ENCODE data around the gene FAM221B. TPM values are rescaled to one million over a fixed set of nuclear protein-coding genes. Genes with fewer than 3 reads are reported as not detected.

Gene FAM221B
- total RNA-seq, 1 donor: not detected

DNA sequence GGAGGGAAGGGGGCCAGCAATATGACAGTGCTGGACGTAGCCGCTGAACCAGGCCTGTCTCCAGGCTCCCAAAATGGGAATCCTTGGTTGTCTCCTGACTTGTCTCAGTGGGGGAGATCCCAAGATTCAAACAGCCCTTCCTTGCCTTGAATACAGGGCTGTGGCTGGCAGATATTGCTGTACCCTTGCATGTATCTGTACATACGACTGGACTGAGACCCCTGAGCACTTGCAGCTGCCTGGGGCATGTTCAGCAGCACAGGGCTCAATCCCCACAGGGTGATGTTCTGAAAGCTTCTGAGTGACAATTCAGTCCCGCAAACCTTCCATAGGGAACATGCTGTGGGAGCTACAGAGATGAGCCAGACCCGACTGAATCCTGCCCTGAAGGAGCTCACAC lies 28.4 kb upstream of the FAM221B start:
- Histone ChIP-seq H3K4me3 (ENCODE audit: low read length) (no peak overlapping the region), H3K9me3 (ENCODE audit: low read depth, low read length) (no peaks in the 10 kb centered on the region), H3K4me1 (ENCODE audit: insufficient read depth, low read length) (no peaks in the 10 kb centered on the region), H3K27me3 (ENCODE audit: insufficient read depth, low read length) (peaks cover 6% of the 10 kb centered on the region)

GRCh38 chr9:35856206-35856605 lies 27.7 kb upstream of the FAM221B start:
- peaks cover 11% of the 10 kb centered on the region for H3K27me3 ChIP-seq (ENCODE audit: insufficient read depth, low read length)
- no peaks in the 10 kb centered on the region for H3K9me3 ChIP-seq (ENCODE audit: low read depth, low read length)
- no peak overlapping the region for H3K4me3 ChIP-seq (ENCODE audit: low read length)
- no peaks in the 10 kb centered on the region for H3K4me1 ChIP-seq (ENCODE audit: insufficient read depth, low read length)

DNA sequence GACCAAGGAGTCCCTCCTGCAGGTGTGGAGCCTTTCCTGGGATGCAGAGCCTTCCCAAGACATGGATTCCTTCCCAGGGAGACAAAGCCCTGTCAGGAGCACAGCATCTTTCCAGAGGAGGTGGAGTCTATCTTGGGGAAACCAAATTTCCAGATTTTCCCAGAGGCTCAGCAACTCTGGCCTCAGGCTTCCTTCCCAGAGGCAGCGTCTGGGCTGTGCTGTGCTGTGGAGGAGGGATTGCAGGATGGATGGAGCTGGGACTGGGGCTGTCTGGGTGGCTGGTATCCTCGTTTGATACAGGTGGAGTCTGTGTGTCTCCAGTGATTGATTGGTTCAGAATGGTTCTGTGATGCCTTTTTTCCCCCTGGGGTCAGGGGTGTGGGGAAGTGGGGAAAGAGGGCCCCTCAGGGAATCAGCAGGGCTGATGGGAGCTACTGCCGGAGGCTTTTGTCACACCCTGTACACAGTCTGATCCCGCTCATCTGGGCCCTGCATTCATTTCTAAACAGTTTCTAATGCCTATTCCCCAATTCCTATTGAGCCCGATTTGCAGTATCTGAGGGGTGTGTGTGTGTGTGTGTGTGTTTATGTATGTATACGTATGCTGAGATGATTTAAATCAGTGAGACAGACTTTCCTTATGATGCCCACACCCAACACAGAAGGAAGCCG lies 25.7 kb upstream of the FAM221B start:
- Histone ChIP-seq H3K4me1 (ENCODE audit: insufficient read depth, low read length) (no peaks in the 10 kb centered on the region), H3K4me3 (ENCODE audit: low read length) (no peak overlapping the region), H3K27me3 (ENCODE audit: insufficient read depth, low read length) (peaks cover 16% of the 10 kb centered on the region)

DNA sequence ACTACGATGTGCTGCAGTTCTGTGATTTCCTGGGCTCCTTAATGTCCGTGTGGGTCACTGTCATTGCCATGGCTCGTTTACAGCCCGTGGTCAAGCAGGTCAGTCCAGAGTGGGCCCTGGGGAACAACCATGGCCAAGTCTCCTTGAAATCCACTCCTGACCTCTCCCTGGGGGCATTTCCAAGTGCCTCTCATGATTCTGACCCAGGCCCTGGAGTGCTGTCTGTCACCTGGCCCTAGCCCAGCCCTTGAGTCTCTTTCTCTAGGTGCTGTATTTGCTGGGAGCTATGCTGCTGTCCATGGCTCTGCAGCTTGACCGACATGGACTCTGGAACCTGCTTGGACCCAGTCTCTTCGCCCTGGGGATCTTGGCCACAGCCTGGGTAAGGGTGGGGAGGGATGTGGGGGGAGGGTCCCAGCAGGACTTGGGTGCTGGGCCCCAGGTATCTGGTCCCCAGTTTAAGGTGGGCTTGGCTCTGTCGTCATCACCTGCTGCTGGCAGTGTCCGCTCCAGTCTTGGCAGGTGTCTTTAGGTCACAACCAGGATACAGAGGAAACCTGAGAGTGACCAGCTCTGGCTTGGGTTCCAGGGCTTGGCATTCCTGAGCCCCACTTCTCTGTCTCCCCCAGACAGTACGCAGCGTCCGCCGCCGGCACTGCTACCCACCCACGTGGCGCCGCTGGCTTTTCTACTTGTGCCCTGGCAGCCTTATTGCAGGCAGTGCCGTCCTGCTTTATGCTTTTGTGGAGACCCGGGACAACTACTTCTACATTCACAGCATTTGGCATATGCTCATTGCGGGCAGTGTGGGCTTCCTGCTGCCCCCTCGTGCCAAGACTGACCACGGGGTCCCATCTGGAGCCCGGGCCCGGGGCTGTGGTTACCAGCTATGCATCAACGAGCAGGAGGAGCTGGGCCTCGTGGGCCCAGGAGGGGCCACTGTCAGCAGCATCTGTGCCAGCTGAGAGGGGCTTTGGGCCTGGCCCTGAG lies 24.6 kb upstream of the FAM221B start:
- Histone ChIP-seq H3K27me3 (ENCODE audit: insufficient read depth, low read length) (peaks cover 16% of the 10 kb centered on the region), H3K4me3 (ENCODE audit: low read length) (no peak overlapping the region), H3K9me3 (ENCODE audit: low read depth, low read length) (no peaks in the 10 kb centered on the region), H3K4me1 (ENCODE audit: insufficient read depth, low read length) (no peaks in the 10 kb centered on the region)

More for the DNA sequence above, 25.7 kb upstream of the FAM221B start:
- no peaks in the 10 kb centered on the region for H3K9me3 ChIP-seq (ENCODE audit: low read depth, low read length)

GRCh38 chr9:35852267-35852815 lies 23.8 kb upstream of the FAM221B start:
- Histone ChIP-seq H3K9me3 (ENCODE audit: low read depth, low read length) (no peaks in the 10 kb centered on the region), H3K4me1 (ENCODE audit: insufficient read depth, low read length) (peaks cover 7% of the 10 kb centered on the region), H3K4me3 (ENCODE audit: low read length) (no peak overlapping the region), H3K27me3 (ENCODE audit: insufficient read depth, low read length) (peaks cover 21% of the 10 kb centered on the region)

DNA sequence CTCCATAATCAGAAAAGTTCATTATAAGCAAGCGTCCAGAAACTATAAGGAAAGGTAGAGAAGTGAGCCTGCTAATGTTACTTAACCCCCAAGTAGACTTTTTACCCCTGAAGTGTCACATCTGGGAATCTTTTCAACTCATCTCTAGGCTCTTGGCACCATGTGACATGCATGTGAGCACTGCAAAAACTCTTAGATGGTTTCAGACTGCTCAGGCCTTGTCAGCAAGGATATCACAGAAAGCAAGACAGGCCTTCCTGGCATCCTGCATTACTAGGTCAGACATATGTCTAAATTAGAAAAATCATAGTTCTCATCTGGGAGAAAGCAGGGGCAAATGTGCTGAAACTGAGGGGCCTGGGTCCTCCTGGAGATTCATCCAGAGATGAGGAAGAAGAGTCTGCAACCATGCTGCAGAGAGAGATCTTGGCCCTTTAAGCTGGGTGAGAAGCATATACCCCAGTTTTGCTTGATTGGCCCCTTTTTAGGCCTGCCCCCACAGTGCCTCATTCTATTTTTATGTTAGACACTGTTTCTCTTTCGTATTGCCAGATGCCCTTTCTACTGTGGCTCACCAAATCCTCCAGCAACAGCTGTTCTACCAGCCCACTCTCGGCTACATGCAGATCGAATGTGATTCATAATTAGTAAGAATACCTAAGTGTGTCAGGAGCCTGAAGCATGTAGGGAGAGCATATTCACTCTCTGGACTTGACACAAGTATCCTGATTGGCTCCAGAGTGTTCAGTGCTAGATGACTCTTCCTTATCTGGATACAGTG lies 19.4 kb upstream of the FAM221B start:
- Histone ChIP-seq H3K9me3 (ENCODE audit: low read depth, low read length) (no peaks in the 10 kb centered on the region), H3K4me3 (ENCODE audit: low read length) (no peak overlapping the region), H3K4me1 (ENCODE audit: insufficient read depth, low read length) (peaks cover 51% of the 10 kb centered on the region), H3K27me3 (ENCODE audit: insufficient read depth, low read length) (peaks cover 20% of the 10 kb centered on the region)

GRCh38 chr9:35845824-35846771 lies 17.6 kb upstream of the FAM221B start:
- no peaks in the 10 kb centered on the region for H3K9me3 ChIP-seq (ENCODE audit: low read depth, low read length)
- peaks cover 66% of the 10 kb centered on the region for H3K4me1 ChIP-seq (ENCODE audit: insufficient read depth, low read length)
- H3K4me3 ChIP-seq (ENCODE audit: low read length): no peak overlapping the region
- peaks cover 15% of the 10 kb centered on the region for H3K27me3 ChIP-seq (ENCODE audit: insufficient read depth, low read length)

GRCh38 chr9:35844628-35845270 lies 16.2 kb upstream of the FAM221B start:
- peaks cover 15% of the 10 kb centered on the region for H3K27me3 ChIP-seq (ENCODE audit: insufficient read depth, low read length)
- peaks cover 75% of the 10 kb centered on the region for H3K4me1 ChIP-seq (ENCODE audit: insufficient read depth, low read length)
- no peak overlapping the region for H3K4me3 ChIP-seq (ENCODE audit: low read length)
- H3K9me3 ChIP-seq (ENCODE audit: low read depth, low read length): no peaks in the 10 kb centered on the region

- Histone ChIP-seq H3K27me3 (ENCODE audit: insufficient read depth, low read length) (peaks cover 13% of the 10 kb centered on the region), H3K4me1 (ENCODE audit: insufficient read depth, low read length) (peaks cover 74% of the 10 kb centered on the region), H3K4me3 (ENCODE audit: low read length) (no peak overlapping the region)
These were observed 14.3 kb upstream of the FAM221B start for GRCh38 chr9:35842795-35843194.

GRCh38 chr9:35842020-35842745 lies 13.7 kb upstream of the FAM221B start:
- Histone ChIP-seq H3K4me1 (ENCODE audit: insufficient read depth, low read length) (peaks cover 68% of the 10 kb centered on the region), H3K9me3 (ENCODE audit: low read depth, low read length) (no peaks in the 10 kb centered on the region), H3K4me3 (ENCODE audit: low read length) (no peak overlapping the region), H3K27me3 (ENCODE audit: insufficient read depth, low read length) (peaks cover 7% of the 10 kb centered on the region)

More at GRCh38 chr9:35842795-35843194, 14.3 kb upstream of the FAM221B start:
- no peaks in the 10 kb centered on the region for H3K9me3 ChIP-seq (ENCODE audit: low read depth, low read length)

GRCh38 chr9:35841645-35841900 lies 13.0 kb upstream of the FAM221B start:
- Histone ChIP-seq H3K4me1 (ENCODE audit: insufficient read depth, low read length) (peaks cover 62% of the 10 kb centered on the region), H3K4me3 (ENCODE audit: low read length) (no peak overlapping the region), H3K27me3 (ENCODE audit: insufficient read depth, low read length) (peaks cover 3% of the 10 kb centered on the region), H3K9me3 (ENCODE audit: low read depth, low read length) (no peaks in the 10 kb centered on the region)

DNA sequence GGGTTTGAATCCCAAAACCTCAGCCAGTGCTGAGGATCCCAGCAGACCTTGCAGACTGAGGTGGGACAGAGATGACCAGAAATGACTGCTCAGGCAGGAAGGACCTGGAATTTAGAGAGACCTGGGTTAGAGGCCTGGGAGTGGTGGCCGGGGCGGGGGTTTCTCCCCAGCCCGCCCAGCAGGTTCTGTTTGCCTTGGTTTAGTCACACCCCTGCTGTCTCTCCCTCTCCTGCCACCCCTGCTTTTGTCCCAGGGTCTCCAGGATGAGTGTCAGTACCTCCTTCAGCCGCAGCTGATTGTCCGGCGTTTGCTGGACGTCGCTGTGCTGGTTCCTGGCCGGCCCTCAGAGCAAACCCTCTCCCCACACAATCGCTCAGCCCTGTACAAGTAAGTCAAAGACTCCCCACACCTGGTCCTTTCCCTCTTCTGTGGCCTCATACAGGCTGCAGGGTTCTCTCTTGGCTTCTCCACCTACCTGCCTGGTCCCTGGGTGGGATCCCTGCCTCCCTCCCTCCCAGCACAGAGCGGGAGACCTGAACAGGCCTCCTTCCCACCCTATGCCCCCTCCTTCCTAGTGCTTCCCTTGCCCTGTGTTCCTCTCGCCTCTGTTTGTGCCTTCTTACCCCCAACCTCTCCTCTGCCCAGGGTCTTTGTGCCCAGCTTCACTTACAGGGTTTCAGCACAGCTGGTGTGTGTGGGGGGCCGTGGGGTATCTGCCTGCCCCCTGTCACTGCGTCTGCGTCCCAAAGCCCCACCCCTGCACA lies 12.5 kb upstream of the FAM221B start:
- H3K4me3 ChIP-seq (ENCODE audit: low read length): no peak overlapping the region
- H3K4me1 ChIP-seq (ENCODE audit: insufficient read depth, low read length): peaks cover 58% of the 10 kb centered on the region
- no peaks in the 10 kb centered on the region for H3K9me3 ChIP-seq (ENCODE audit: low read depth, low read length)
- peaks cover 3% of the 10 kb centered on the region for H3K27me3 ChIP-seq (ENCODE audit: insufficient read depth, low read length)

All from mononuclear cell (primary cell).